Activated CD4-positive, alpha-beta memory T cell treated with anti-CD3 and anti-CD28 coated beads for 36 hours (primary cell): Measurements from ENCODE around the gene CAMK1. TPM values are rescaled to one million over a fixed set of nuclear protein-coding genes. Genes with fewer than 3 reads are reported as not detected.
A peak's percentile ranks its signal among the peaks of the same experiment; 100 is the strongest.

Experiments
- CTCF ChIA-PET: fragments of 350-600 bp; sonication (Branson Sonifier 250); formaldehyde crosslinking; loops from one replicate; lab custom pipeline; 2021; ENCODE audit warnings: antibody characterized with exemption, inconsistent platforms; lab: Charles Lee
- POLR2A ChIA-PET: fragments of 350-600 bp; sonication (Branson Sonifier 250); formaldehyde crosslinking; loops from one replicate; lab custom pipeline; 2021; ENCODE audit warnings: antibody characterized with exemption; lab: Charles Lee
- DNase-seq: peaks from one replicate; pipeline ENCODE4 v3.0.0-alpha.2; 2020
- H3K27ac Mint-ChIP-seq: one replicate; pipeline ENCODE4 v1.8.0; 2021; ENCODE audit warnings: mixed read lengths
- H3K27me3 Mint-ChIP-seq: one replicate; pipeline ENCODE4 v1.8.0; 2021; ENCODE audit warnings: mixed read lengths
- H3K36me3 Mint-ChIP-seq: one replicate; pipeline ENCODE4 v1.8.0; 2021; ENCODE audit warnings: mixed read lengths
- H3K4me1 Mint-ChIP-seq: one replicate; pipeline ENCODE4 v1.8.0; 2021; ENCODE audit warnings: low read depth, mixed read lengths
- H3K4me3 Mint-ChIP-seq: one replicate; pipeline ENCODE4 v1.8.0; 2021; ENCODE audit warnings: mild to moderate bottlenecking, mixed read lengths
- H3K9me3 Mint-ChIP-seq: one replicate; pipeline ENCODE4 v1.8.0; 2021; ENCODE audit warnings: mixed read lengths
- intact Hi-C: fragments of 100-400 bp; cut with micrococcal nuclease; formaldehyde crosslinking; loops from one replicate; pipeline ENCODE4 v1.15.1; 2023
- total RNA-seq, 2 experiments: library from RNA; stranded (reverse); gene quantifications; one replicate each; pipeline ENCODE4 v1.2.3, GENCODE V29; 2021

The CAMK1 gene
- total RNA-seq, 2 experiments from 2014 or later: 48.2 to 51.9 TPM

GRCh38 chr3:9807981-9808344 lies 38.2 kb upstream of the CAMK1 start:
- no peaks in the 10 kb centered on the region for H3K9me3 Mint-ChIP-seq

GRCh38 chr3:9806688-9807589 lies 37.2 kb upstream of the CAMK1 start:
- POLR2A ChIA-PET: interaction anchor here (1.0 to 1.6 kb wide), 2 partner anchors 14 to 16 kb away, joined by 4 to 5 read pairs; partner anchors contain the start of genes ARPC4 and TADA3
- no peak overlapping the region for H3K4me3 Mint-ChIP-seq
- DNase-seq: no peak
- CTCF ChIA-PET: interaction anchor here (0.7 to 1.8 kb wide), 4 partner anchors 14 to 140 kb away, joined by 3 to 10 read pairs (median 4); partner anchors contain the start of genes ARPC4 and TADA3
- peaks cover 52% of the 10 kb centered on the region for H3K36me3 Mint-ChIP-seq
- no peaks in the 10 kb centered on the region for H3K9me3 Mint-ChIP-seq
- peaks cover 36% of the 10 kb centered on the region for H3K4me1 Mint-ChIP-seq
- intact Hi-C loops: loop anchor here (5.0 kb wide), 1 partner anchor 110 kb away; the partner anchor contains the start of gene IL17RC
- no peaks in the 10 kb centered on the region for H3K27me3 Mint-ChIP-seq
- H3K27ac Mint-ChIP-seq: no peak overlapping the region

More at GRCh38 chr3:9807981-9808344, 38.2 kb upstream of the CAMK1 start:
- Mint-ChIP-seq H3K36me3 (peaks cover 50% of the 10 kb centered on the region), H3K27me3 (no peaks in the 10 kb centered on the region), H3K4me1 (peaks cover 36% of the 10 kb centered on the region), H3K4me3 (no peak overlapping the region), H3K27ac (peak overlapping the region; percentile 83)
- DNase-seq: no peak
- intact Hi-C loops: loop anchor here (1.0 to 5.0 kb wide), 2 partner anchors 15 to 109 kb away; partner anchors contain the start of genes ARPC4 and IL17RC
- ChIA-PET CTCF (interaction anchor here (0.8 to 1.8 kb wide), 5 partner anchors 15 to 144 kb away, joined by 3 to 10 read pairs (median 4); partner anchors contain the start of genes ARPC4 and PRRT3), POLR2A (interaction anchor here (1.6 to 2.2 kb wide), 3 partner anchors 15 to 30 kb away, joined by 4 to 10 read pairs (median 4); partner anchors contain the start of genes ARPC4 and TADA3)

- ChIA-PET POLR2A (interaction anchor here (1.0 to 1.6 kb wide), 2 partner anchors 10 to 56 kb away, joined by 3 to 12 read pairs; partner anchors contain the start of gene OGG1), CTCF (interaction anchor here (0.7 kb wide), 1 partner anchor 55 kb away, joined by 3 read pairs; no protein-coding TSS in a partner anchor)
- H3K4me1 Mint-ChIP-seq: peaks cover 34% of the 10 kb centered on the region
- H3K9me3 Mint-ChIP-seq: no peaks in the 10 kb centered on the region
- no peaks in the 10 kb centered on the region for H3K27me3 Mint-ChIP-seq
- no peak overlapping the region for H3K27ac Mint-ChIP-seq
- no peak overlapping the region for H3K4me3 Mint-ChIP-seq
- intact Hi-C loops: loop anchor here (5.0 kb wide), 1 partner anchor 111 kb away; the partner anchor contains the start of gene IL17RC
- H3K36me3 Mint-ChIP-seq: peaks cover 49% of the 10 kb centered on the region
- no peak for DNase-seq
Observed at GRCh38 chr3:9806137-9806536, 36.4 kb upstream of the CAMK1 start.

- intact Hi-C loops: loop anchor here (5.0 kb wide), 1 partner anchor 112 kb away; the partner anchor contains the start of gene IL17RC
- peaks cover 33% of the 10 kb centered on the region for H3K4me1 Mint-ChIP-seq
- H3K36me3 Mint-ChIP-seq: peaks cover 54% of the 10 kb centered on the region
- H3K27ac Mint-ChIP-seq: no peak overlapping the region
- no peaks in the 10 kb centered on the region for H3K27me3 Mint-ChIP-seq
- no peak overlapping the region for H3K4me3 Mint-ChIP-seq
- ChIA-PET CTCF (no interaction called here), POLR2A (interaction anchor here (1.2 to 1.6 kb wide), 2 partner anchors 8 to 141 kb away, joined by 3 to 12 read pairs; no protein-coding TSS in a partner anchor)
- H3K9me3 Mint-ChIP-seq: no peaks in the 10 kb centered on the region
- no peak for DNase-seq
Observed at GRCh38 chr3:9804996-9805395, 35.2 kb upstream of the CAMK1 start.

GRCh38 chr3:9803494-9803893 lies 33.7 kb upstream of the CAMK1 start:
- ChIA-PET POLR2A (interaction anchor here (1.4 kb wide), 1 partner anchor 11 kb away, joined by 4 read pairs; the partner anchor contains the start of genes ARPC4 and TADA3), CTCF (interaction anchor here (0.6 kb wide), 1 partner anchor 34 kb away, joined by 4 read pairs; no protein-coding TSS in a partner anchor)
- Mint-ChIP-seq H3K36me3 (peaks cover 61% of the 10 kb centered on the region), H3K27ac (peak overlapping the region; percentile 42), H3K4me3 (no peak overlapping the region), H3K4me1 (peaks cover 20% of the 10 kb centered on the region), H3K27me3 (no peaks in the 10 kb centered on the region), H3K9me3 (no peaks in the 10 kb centered on the region)
- DNase-seq: no peak
- intact Hi-C loops: no loop called here

- Mint-ChIP-seq H3K36me3 (peaks cover 68% of the 10 kb centered on the region), H3K27ac (no peak overlapping the region), H3K4me1 (peaks cover 19% of the 10 kb centered on the region), H3K27me3 (no peaks in the 10 kb centered on the region), H3K4me3 (no peak overlapping the region), H3K9me3 (no peaks in the 10 kb centered on the region)
- CTCF ChIA-PET: no interaction called here
- POLR2A ChIA-PET: no interaction called here
- DNase-seq: no peak
- intact Hi-C loops: no loop called here
Observed at GRCh38 chr3:9800529-9800928, 30.8 kb upstream of the CAMK1 start.

GRCh38 chr3:9797196-9797945 lies 27.6 kb upstream of the CAMK1 start:
- Mint-ChIP-seq H3K4me3 (no peak overlapping the region), H3K27ac (peak overlapping the region; percentile 34), H3K27me3 (no peaks in the 10 kb centered on the region), H3K9me3 (no peaks in the 10 kb centered on the region), H3K4me1 (peaks cover 32% of the 10 kb centered on the region), H3K36me3 (peaks cover 60% of the 10 kb centered on the region)
- ChIA-PET POLR2A (interaction anchor here (1.4 kb wide), 1 partner anchor 8 kb away, joined by 12 read pairs; no protein-coding TSS in a partner anchor), CTCF (no interaction called here)
- intact Hi-C loops: no loop called here
- DNase-seq: no peak

- H3K4me3 Mint-ChIP-seq: peak overlapping the region; percentile 48
- intact Hi-C loops: no loop called here
- no peaks in the 10 kb centered on the region for H3K9me3 Mint-ChIP-seq
- no peak for DNase-seq
- CTCF ChIA-PET: no interaction called here
- H3K27me3 Mint-ChIP-seq: no peaks in the 10 kb centered on the region
- H3K36me3 Mint-ChIP-seq: peaks cover 60% of the 10 kb centered on the region
- peak overlapping the region; percentile 68 for H3K27ac Mint-ChIP-seq
- POLR2A ChIA-PET: interaction anchor here (0.5 to 0.9 kb wide), 3 partner anchors 15 to 256 kb away, joined by 3 to 4 read pairs (median 4); no protein-coding TSS in a partner anchor
- peaks cover 49% of the 10 kb centered on the region for H3K4me1 Mint-ChIP-seq
Observed at GRCh38 chr3:9795207-9795606, 25.5 kb upstream of the CAMK1 start.

- ChIA-PET POLR2A (no interaction called here), CTCF (interaction anchor here (1.1 kb wide), 1 partner anchor 80 kb away, joined by 3 read pairs; no protein-coding TSS in a partner anchor)
- H3K27me3 Mint-ChIP-seq: no peaks in the 10 kb centered on the region
- H3K9me3 Mint-ChIP-seq: no peaks in the 10 kb centered on the region
- intact Hi-C loops: loop anchor here (5.0 kb wide), 2 partner anchors 233 to 397 kb away; partner anchors contain the start of genes FANCD2 and SETD5
- H3K4me3 Mint-ChIP-seq: peak overlapping the region; percentile 99
- H3K36me3 Mint-ChIP-seq: peaks cover 60% of the 10 kb centered on the region
- peak overlapping the region; percentile 68 for H3K27ac Mint-ChIP-seq
- DNase-seq: no peak
- peaks cover 57% of the 10 kb centered on the region for H3K4me1 Mint-ChIP-seq
Observed at GRCh38 chr3:9794400-9794799, 24.7 kb upstream of the CAMK1 start.

GRCh38 chr3:9793161-9793781 lies 23.5 kb upstream of the CAMK1 start:
- Mint-ChIP-seq H3K4me1 (peaks cover 63% of the 10 kb centered on the region), H3K36me3 (peaks cover 60% of the 10 kb centered on the region), H3K9me3 (no peaks in the 10 kb centered on the region), H3K4me3 (peak overlapping the region; percentile 99), H3K27ac (peak overlapping the region; percentile 99), H3K27me3 (no peaks in the 10 kb centered on the region)
- ChIA-PET CTCF (interaction anchor here (0.7 to 1.5 kb wide), 15 partner anchors 11 to 393 kb away, joined by 3 to 14 read pairs (median 4); partner anchors contain the start of genes BRPF1, OGG1 and TTLL3), POLR2A (interaction anchor here (0.9 to 2.0 kb wide), 15 partner anchors 11 to 455 kb away, joined by 3 to 24 read pairs (median 5); partner anchors contain the start of genes BRPF1, CAMK1, OGG1 and SETD5)
- intact Hi-C loops: loop anchor here (1.0 to 5.0 kb wide), 4 partner anchors 15 to 396 kb away; partner anchors contain the start of genes FANCD2, MTMR14 and SETD5
- peak; percentile 57 for DNase-seq
